Measurements from ENCODE around the gene CD47.

DNA sequence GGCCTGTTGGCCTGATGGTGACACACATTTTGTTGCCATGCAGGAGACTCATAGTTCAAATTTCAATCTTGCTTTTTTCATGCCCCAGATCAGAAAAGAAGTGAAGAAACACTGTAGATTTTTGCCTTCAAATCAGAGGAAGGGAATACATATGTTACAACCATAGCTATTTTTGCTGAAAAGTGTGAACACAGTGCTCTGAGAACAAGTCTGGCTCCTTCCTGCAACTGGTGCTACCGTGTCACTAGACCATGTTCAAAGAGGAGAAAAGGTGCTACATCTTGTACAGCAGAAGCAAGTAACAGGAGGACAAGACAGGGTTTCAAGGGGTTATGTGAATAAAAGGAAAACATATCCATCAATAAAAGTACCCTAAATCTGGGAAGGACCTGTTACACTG lies 44.6 kb downstream of the CD47 start:
- TF ChIP-seq CTCF (IDR thresholded peaks at IDR 0.05) = no peak
- TF ChIP-seq POLR2AphosphoS5 (IDR thresholded peaks at IDR 0.05) = no peak
- no peak for TF ChIP-seq POLR2A (IDR thresholded peaks at IDR 0.05)
- TF ChIP-seq EP300 (IDR thresholded peaks at IDR 0.05) = no peak
